ENCODE results near the gene SRP68. TPM values are rescaled to one million over a fixed set of nuclear protein-coding genes. Genes with fewer than 3 reads are reported as not detected.

Gene SRP68
- total and polyA plus RNA-seq, 9 of the 15 experiments (the other 6 are each of a cell fraction or from before 2014, with no cell fraction given): 29.4 to 92.6 (median 36.2) TPM

- TF ChIP-seq USF2 (CRISPR knock-in tag; IDR thresholded peaks at IDR 0.05): no peak
- TF ChIP-seq RBFOX2 (IDR thresholded peaks at IDR 0.05; ENCODE audit: low read depth, low read length): peak; percentile 93
- no peak; the same call in none of the 2 replicates for TF ChIP-seq SMAD4 (CRISPR knock-in tag; conservative IDR thresholded peaks at IDR 0.05)
- TF ChIP-seq POU5F1 (IDR thresholded peaks at IDR 0.05; ENCODE audit: borderline replicate concordance, low read depth, low read length, partially characterized antibody): no peak
- no peak for TF ChIP-seq MXI1 (IDR thresholded peaks at IDR 0.05; ENCODE audit: low read depth, low read length)
- TF ChIP-seq ZNF766 (CRISPR knock-in tag; conservative IDR thresholded peaks at IDR 0.05): no peak
- TF ChIP-seq ZBTB11 (CRISPR knock-in tag; IDR thresholded peaks at IDR 0.05): peak in 2 of 3 experiments; percentile 20 to 84; a peak in 2 of 6 replicates
- TF ChIP-seq SMARCA5 (IDR thresholded peaks at IDR 0.05): no peak
- no peak for TF ChIP-seq TCFL5 (CRISPR knock-in tag; conservative IDR thresholded peaks at IDR 0.05)
- no peak for TF ChIP-seq BRF1 (IDR thresholded peaks at IDR 0.05; ENCODE audit: borderline replicate concordance, extremely low read depth, insufficient read length)
- no peak for TF ChIP-seq ZKSCAN3 (CRISPR knock-in tag; IDR thresholded peaks at IDR 0.05)
- no peak for TF ChIP-seq TGIF2 (CRISPR knock-in tag; IDR thresholded peaks at IDR 0.05)
- TF ChIP-seq ID3 (CRISPR knock-in tag; IDR thresholded peaks at IDR 0.05): no peak
- peak; percentile 86 for TF ChIP-seq ID3 (tag; IDR thresholded peaks at IDR 0.05)
- no peak for TF ChIP-seq ZNF408 (CRISPR knock-in tag; IDR thresholded peaks at IDR 0.05; ENCODE audit: low read depth)
- TF ChIP-seq CEBPB (tag; IDR thresholded peaks at IDR 0.05): no peak
- TF ChIP-seq SAFB2 (IDR thresholded peaks at IDR 0.05; ENCODE audit: borderline replicate concordance, low read depth, low read length, severe bottlenecking): no peak
- TF ChIP-seq ZNF24 (IDR thresholded peaks at IDR 0.05): no peak
- TF ChIP-seq RB1 (IDR thresholded peaks at IDR 0.05; ENCODE audit: low read depth): peak; percentile 34; the same call in 1 of the 2 replicates
- no peak for TF ChIP-seq GTF2F1 (IDR thresholded peaks at IDR 0.05; ENCODE audit: low read depth, low read length)
- no peak for TF ChIP-seq PTBP1 (IDR thresholded peaks at IDR 0.05; ENCODE audit: low read depth, low read length)
- no peak for TF ChIP-seq SETDB1 (IDR thresholded peaks at IDR 0.05; ENCODE audit: low read length)
- peak; percentile 65 for TF ChIP-seq TAF1 (IDR thresholded peaks at IDR 0.05; ENCODE audit: control insufficient read depth, extremely low read depth, insufficient read depth, low read length, severe bottlenecking)
- TF ChIP-seq EP400 (IDR thresholded peaks at IDR 0.05): peak; percentile 63
- TF ChIP-seq ZKSCAN1 (IDR thresholded peaks at IDR 0.05; ENCODE audit: low read depth, low read length): no peak
Observed at GRCh38 chr17:76103274-76104139, 31.2 kb upstream of the SRP68 start, which contains the start of gene EXOC7 (continued).
